Thyroid gland (tissue), 4 donors: ENCODE data around the gene METTL15.

ENCODE experiments used
- POLR2A ChIP-seq, 2 donors: fragments of 450-650 bp; IDR thresholded peaks; one replicate each; pipeline ENCODE4 v1.6.1; 2017; ENCODE audit warnings: antibody characterized with exemption in 2 of 2, mild to moderate bottlenecking in 2 of 2, moderate library complexity in 1 of 2
- TF ChIP-seq, protein P1 (sequence below), 6 experiments: fragments of 200-600 bp in 3 of 6; fragments of 450-650 bp in 3 of 6; sonication (generic) in 3 of 6; IDR thresholded peaks; one replicate each; pipeline ENCODE4 v1.5.1; 2016 to 2019; ENCODE audit warnings: antibody characterized with exemption in 6 of 6, mild to moderate bottlenecking in 2 of 6, inconsistent platforms in 1 of 6, moderate library complexity in 1 of 6

DNA sequence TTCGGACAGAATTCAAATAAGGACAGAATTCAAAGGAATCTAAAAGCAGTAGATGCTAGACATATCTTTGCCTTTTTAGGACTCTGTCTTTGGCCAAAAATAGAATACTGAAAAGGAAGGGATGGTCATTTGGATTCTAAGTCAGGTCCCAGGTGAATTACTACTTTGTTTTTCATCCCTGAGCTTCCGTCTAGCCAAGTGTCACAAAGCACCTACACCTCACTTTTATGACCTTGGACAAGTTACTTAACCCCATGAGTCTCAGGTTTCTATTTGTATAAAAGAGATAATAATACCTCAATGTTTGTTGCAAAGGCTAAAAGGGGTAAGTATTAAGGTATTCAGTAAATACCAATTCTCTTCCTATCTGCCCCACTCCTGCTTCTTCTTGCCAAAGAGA is 7.5 kb upstream of the METTL15 start:
- TF ChIP-seq, protein P1, sequence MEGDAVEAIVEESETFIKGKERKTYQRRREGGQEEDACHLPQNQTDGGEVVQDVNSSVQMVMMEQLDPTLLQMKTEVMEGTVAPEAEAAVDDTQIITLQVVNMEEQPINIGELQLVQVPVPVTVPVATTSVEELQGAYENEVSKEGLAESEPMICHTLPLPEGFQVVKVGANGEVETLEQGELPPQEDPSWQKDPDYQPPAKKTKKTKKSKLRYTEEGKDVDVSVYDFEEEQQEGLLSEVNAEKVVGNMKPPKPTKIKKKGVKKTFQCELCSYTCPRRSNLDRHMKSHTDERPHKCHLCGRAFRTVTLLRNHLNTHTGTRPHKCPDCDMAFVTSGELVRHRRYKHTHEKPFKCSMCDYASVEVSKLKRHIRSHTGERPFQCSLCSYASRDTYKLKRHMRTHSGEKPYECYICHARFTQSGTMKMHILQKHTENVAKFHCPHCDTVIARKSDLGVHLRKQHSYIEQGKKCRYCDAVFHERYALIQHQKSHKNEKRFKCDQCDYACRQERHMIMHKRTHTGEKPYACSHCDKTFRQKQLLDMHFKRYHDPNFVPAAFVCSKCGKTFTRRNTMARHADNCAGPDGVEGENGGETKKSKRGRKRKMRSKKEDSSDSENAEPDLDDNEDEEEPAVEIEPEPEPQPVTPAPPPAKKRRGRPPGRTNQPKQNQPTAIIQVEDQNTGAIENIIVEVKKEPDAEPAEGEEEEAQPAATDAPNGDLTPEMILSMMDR (IDR thresholded peaks at IDR 0.05), result no peak
- TF ChIP-seq POLR2A (IDR thresholded peaks at IDR 0.05), result no peak
